Suprapubic skin (tissue), 3 donors: ENCODE measurements around the gene PMPCA.

Experiments used
- CTCF ChIP-seq, 2 donors: fragments of 200-600 bp in 1 of 2; fragments of 450-650 bp in 1 of 2; sonication (generic) in 1 of 2; IDR thresholded peaks; one replicate each; pipeline ENCODE4 v1.5.1; 2016 to 2019; ENCODE audit warnings: antibody characterized with exemption in 2 of 2, mild to moderate bottlenecking in 1 of 2, moderate library complexity in 1 of 2
- EP300 ChIP-seq: sonication (generic); formaldehyde crosslinking; IDR thresholded peaks from one replicate; pipeline ENCODE4 v1.6.1; 2017; ENCODE audit warnings: antibody characterized with exemption

GRCh38 chr9:136366826-136367225 lies 43.6 kb upstream of the PMPCA start:
- TF ChIP-seq CTCF (IDR thresholded peaks at IDR 0.05) (no peak), EP300 (no peak)
